ENCODE measurements around the gene YTHDF1. TPM values are rescaled to one million over a fixed set of nuclear protein-coding genes. Genes with fewer than 3 reads are reported as not detected.

YTHDF1 gene
- total RNA-seq, 6 experiments from 2014 or later: 35.4 to 40.0 (median 37.2) TPM

DNA sequence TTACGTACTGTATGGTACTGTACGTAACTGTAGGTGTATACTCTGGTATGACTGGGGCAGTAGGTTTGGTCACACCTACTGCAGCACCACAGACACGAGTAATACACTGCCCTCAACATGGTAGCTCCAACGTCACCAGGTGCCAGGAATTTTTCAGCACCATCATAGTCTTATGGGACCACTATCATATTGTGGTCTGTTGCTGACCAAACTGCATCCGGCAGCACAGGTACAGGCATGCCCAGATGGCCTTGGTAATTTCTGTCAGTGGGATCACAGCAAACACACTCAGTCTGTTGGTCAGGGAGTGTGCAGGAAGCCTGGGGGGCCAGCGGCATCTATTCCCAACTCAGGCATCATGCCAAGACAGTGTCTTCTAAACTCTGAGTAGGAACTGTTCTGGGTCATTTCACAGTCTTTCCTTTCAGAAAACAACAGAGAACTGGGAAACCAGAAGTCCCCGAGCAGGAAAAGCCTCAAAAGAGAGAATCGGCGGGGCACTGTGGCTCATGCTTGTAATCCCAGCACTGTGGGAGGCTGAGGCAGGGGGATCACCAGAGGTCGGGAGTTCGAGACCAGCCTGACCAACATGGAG lies 5.8 kb downstream of the YTHDF1 start:
- Mint-ChIP-seq H3K4me1 (ENCODE audit: low read depth) (peaks cover 57% of the 10 kb centered on the region), H3K27ac (no peak overlapping the region), H3K4me3 (no peak overlapping the region), H3K27me3 (ENCODE audit: insufficient read depth) (no peaks in the 10 kb centered on the region), H3K9me3 (no peaks in the 10 kb centered on the region), H3K36me3 (ENCODE audit: low read depth) (peaks cover 46% of the 10 kb centered on the region)
- DNase-seq: no peak
- TF ChIP-seq, protein P1, sequence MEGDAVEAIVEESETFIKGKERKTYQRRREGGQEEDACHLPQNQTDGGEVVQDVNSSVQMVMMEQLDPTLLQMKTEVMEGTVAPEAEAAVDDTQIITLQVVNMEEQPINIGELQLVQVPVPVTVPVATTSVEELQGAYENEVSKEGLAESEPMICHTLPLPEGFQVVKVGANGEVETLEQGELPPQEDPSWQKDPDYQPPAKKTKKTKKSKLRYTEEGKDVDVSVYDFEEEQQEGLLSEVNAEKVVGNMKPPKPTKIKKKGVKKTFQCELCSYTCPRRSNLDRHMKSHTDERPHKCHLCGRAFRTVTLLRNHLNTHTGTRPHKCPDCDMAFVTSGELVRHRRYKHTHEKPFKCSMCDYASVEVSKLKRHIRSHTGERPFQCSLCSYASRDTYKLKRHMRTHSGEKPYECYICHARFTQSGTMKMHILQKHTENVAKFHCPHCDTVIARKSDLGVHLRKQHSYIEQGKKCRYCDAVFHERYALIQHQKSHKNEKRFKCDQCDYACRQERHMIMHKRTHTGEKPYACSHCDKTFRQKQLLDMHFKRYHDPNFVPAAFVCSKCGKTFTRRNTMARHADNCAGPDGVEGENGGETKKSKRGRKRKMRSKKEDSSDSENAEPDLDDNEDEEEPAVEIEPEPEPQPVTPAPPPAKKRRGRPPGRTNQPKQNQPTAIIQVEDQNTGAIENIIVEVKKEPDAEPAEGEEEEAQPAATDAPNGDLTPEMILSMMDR (IDR thresholded peaks at IDR 0.05): no peak

DNA sequence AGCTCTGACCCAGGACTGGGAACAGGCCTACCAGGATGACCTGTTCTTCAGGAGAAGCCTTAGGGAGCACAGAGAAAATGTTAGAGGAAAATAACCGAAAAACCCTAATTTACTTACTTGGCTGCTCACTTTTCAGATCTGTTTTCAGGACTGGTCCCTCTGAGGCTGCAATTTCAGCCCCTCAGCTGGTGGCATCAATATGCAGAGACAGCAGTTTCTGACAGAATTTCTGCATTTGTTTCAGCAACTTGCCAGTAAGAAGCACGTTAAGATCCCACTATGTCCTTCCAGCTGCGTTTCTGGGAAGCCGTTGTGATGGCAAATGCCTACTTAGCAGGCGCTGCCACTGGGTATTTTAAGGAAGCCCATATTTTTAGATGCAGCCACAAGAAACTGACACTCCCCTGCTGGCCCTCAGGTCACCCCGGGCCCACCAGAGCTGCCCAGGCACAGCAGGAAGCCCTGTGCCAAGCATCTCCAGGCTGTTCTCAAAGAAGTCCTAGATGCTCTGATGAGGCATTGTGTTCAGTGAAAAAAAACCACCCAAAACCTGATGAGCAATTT lies 7.5 kb downstream of the YTHDF1 start:
- DNase-seq: no peak
- no peaks in the 10 kb centered on the region for H3K9me3 Mint-ChIP-seq
- TF ChIP-seq, protein P1 (IDR thresholded peaks at IDR 0.05): no peak
- peaks cover 29% of the 10 kb centered on the region for H3K36me3 Mint-ChIP-seq (ENCODE audit: low read depth)
- no peak overlapping the region for H3K4me3 Mint-ChIP-seq
- no peaks in the 10 kb centered on the region; the same call in 1 of the 2 replicates for H3K27me3 Mint-ChIP-seq (ENCODE audit: insufficient read depth)
- no peak overlapping the region for H3K27ac Mint-ChIP-seq
- peaks cover 41% of the 10 kb centered on the region for H3K4me1 Mint-ChIP-seq (ENCODE audit: low read depth)

DNA sequence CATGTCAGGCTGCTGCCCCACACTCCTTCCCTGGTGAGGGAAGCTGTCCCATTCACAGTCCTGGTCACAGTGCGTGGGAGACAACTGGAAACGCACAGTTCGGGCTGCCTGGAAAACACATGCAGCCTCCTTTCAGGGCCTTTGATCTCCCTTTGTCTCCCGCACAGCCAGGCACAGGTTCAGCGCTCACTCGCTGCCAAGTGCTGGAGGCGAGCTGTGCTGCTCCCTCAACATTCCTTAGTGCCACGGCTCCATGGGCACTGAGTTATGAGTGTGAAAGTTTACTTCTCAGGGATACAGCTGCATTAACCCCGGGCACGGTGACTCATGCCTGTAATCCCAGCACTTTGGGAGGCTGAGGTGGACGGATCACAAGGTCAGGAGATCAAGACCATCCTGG lies 9.1 kb downstream of the YTHDF1 start:
- TF ChIP-seq, protein P1 (IDR thresholded peaks at IDR 0.05): no peak
- DNase-seq: peak; percentile 49
- no peaks in the 10 kb centered on the region for H3K9me3 Mint-ChIP-seq
- peaks cover 25% of the 10 kb centered on the region for H3K4me1 Mint-ChIP-seq (ENCODE audit: low read depth)
- peak overlapping the region; percentile 70; the same call in 1 of the 2 replicates for H3K27ac Mint-ChIP-seq
- H3K36me3 Mint-ChIP-seq (ENCODE audit: low read depth): peaks cover 16% of the 10 kb centered on the region; the same call in 1 of the 2 replicates
- H3K4me3 Mint-ChIP-seq: no peak overlapping the region
- H3K27me3 Mint-ChIP-seq (ENCODE audit: insufficient read depth): no peaks in the 10 kb centered on the region; the same call in 1 of the 2 replicates

DNA sequence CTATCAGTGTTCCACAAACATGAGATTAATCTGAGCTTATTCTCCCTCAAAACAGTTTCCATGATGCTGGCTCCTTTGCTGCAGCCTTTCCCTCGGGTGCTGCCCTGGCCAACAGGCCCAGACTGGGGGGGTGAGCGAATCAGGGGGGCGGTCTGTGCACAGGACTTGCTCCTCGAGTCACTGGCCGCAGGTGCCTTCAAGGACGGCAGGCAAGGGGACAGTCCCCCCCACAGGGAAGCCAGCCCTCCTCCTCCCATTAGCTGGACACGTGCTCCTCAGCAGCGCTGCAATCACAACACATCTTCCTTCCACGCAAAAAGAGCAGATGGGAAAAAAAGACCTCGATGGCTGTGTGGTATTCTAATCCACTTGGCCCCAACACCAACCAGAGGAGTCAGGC lies 10.0 kb downstream of the YTHDF1 start:
- Mint-ChIP-seq H3K9me3 (no peaks in the 10 kb centered on the region), H3K4me3 (no peak overlapping the region), H3K27ac (peak overlapping the region; percentile 20; the same call in 1 of the 2 replicates), H3K36me3 (ENCODE audit: low read depth) (peaks cover 22% of the 10 kb centered on the region; the same call in 1 of the 2 replicates), H3K27me3 (ENCODE audit: insufficient read depth) (no peaks in the 10 kb centered on the region; the same call in 1 of the 2 replicates), H3K4me1 (ENCODE audit: low read depth) (peaks cover 24% of the 10 kb centered on the region)
- no peak for DNase-seq
- TF ChIP-seq, protein P1 (IDR thresholded peaks at IDR 0.05): no peak

DNA sequence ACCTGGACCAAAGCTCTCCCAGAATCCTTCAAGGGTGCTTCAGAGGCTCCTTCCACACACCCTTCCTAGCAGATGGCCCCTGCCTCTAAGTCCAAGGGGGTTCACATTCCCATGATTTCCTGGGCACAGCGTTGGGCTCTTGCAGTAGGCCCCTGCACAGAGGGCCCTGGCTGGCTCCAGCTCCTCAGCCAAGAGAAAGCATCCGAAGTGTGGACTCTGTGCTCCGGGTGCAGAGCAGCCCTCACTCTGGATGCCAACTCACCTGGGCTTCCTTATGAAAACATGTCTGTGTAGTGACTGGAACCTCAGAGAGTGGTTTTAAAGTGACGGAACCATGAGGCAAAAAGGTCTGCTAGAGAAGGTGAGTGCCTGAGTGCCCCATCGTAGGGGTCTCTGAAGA lies 11.6 kb downstream of the YTHDF1 start:
- TF ChIP-seq, protein P1 (IDR thresholded peaks at IDR 0.05): no peak
- Mint-ChIP-seq H3K36me3 (ENCODE audit: low read depth) (peaks cover 22% of the 10 kb centered on the region; the same call in 1 of the 2 replicates), H3K4me3 (no peak overlapping the region), H3K4me1 (ENCODE audit: low read depth) (peaks cover 24% of the 10 kb centered on the region), H3K27ac (no peak overlapping the region), H3K9me3 (no peaks in the 10 kb centered on the region), H3K27me3 (ENCODE audit: insufficient read depth) (no peaks in the 10 kb centered on the region; the same call in 1 of the 2 replicates)
- DNase-seq: no peak
